ENCODE data around the gene FGFR3. TPM values are rescaled to one million over a fixed set of nuclear protein-coding genes. Genes with fewer than 3 reads are reported as not detected.
"Not testable (repeated sequence)": the region's sequence is repeated elsewhere in the genome, so short reads cannot be mapped to it uniquely, and the experiment has no call there.

Gene FGFR3
- total and polyA plus RNA-seq, 10 of the 15 experiments (the other 5 are each of a cell fraction or from before 2014, with no cell fraction given): 0.05 to 0.33 (median 0.18) TPM; not detected in 6

GRCh38 chr4:1843852-1844251 is 50.8 kb downstream of the FGFR3 start:
- no peak overlapping the region for H2AFZ ChIP-seq (ENCODE audit: control insufficient read depth, low read depth, low read length)
- H3K9me3 ChIP-seq (replicated peaks; ENCODE audit: control insufficient read depth, insufficient read depth, low read length): no peaks in the 10 kb centered on the region
- BruUV-seq (replicated peaks): no TSS peak
- H3K4me1 ChIP-seq (ENCODE audit: control insufficient read depth, insufficient read depth, low read length): 0 out of 2 replicates have a peak, but pooled peaks cover 5% of the 10 kb centered on the region
- no peak overlapping the region for H3K4me3 ChIP-seq
- H3K36me3 ChIP-seq (ENCODE audit: control insufficient read depth in 2 of 2, insufficient read depth in 2 of 2, low read length in 1 of 2): peaks cover 17 to 18% of the 10 kb centered on the region in 2 experiments; a peak in 3 of 4 replicates
- no peaks in the 10 kb centered on the region for H4K20me1 ChIP-seq (ENCODE audit: control insufficient read depth, insufficient read depth)
- no peak for TF ChIP-seq STAT1 (conservative IDR thresholded peaks at IDR 0.05)
- TF ChIP-seq ELK1 (IDR thresholded peaks at IDR 0.05; ENCODE audit: low read depth, low read length): no peak
- TF ChIP-seq, protein P1, sequence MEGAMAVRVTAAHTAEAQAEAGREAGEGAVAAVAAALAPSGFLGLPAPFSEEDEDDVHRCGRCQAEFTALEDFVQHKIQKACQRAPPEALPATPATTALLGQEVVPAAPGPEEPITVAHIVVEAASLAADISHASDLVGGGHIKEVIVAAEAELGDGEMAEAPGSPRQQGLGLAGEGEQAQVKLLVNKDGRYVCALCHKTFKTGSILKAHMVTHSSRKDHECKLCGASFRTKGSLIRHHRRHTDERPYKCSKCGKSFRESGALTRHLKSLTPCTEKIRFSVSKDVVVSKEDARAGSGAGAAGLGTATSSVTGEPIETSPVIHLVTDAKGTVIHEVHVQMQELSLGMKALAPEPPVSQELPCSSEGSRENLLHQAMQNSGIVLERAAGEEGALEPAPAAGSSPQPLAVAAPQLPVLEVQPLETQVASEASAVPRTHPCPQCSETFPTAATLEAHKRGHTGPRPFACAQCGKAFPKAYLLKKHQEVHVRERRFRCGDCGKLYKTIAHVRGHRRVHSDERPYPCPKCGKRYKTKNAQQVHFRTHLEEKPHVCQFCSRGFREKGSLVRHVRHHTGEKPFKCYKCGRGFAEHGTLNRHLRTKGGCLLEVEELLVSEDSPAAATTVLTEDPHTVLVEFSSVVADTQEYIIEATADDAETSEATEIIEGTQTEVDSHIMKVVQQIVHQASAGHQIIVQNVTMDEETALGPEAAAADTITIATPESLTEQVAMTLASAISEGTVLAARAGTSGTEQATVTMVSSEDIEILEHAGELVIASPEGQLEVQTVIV (IDR thresholded peaks at IDR 0.05; ENCODE audit: borderline replicate concordance, partially characterized antibody): no peak
- TF ChIP-seq MLLT1 (IDR thresholded peaks at IDR 0.05): no peak
- no peak for TF ChIP-seq PAX5 (IDR thresholded peaks at IDR 0.05; ENCODE audit: borderline replicate concordance, low read depth, low read length)
- CTCF ChIA-PET: interaction anchor here (1.8 kb wide), 1 partner anchor 10 kb away, joined by 6 read pairs; no protein-coding TSS in a partner anchor
- ATAC-seq: no peak
- SMC1A ChIA-PET (ENCODE audit: uncharacterized antibody, unreplicated experiment): no interaction called here
- no peaks in the 10 kb centered on the region for H3K27me3 ChIP-seq (replicated peaks in 1 of 2; ENCODE audit: control insufficient read depth in 2 of 2, insufficient read depth in 2 of 2, low read length in 1 of 2)
- no peak for DNase-seq (ENCODE audit: low read depth, low spot score)
- in situ Hi-C loops (cut with MboI): no loop called here
- no peaks in the 10 kb centered on the region; the same call in 1 of the 2 replicates for H3K79me2 ChIP-seq (ENCODE audit: control insufficient read depth, insufficient read depth, low read length)
- H3K27ac ChIP-seq (ENCODE audit: control insufficient read depth, insufficient read depth): no peak overlapping the region
- RAD21 ChIA-PET (ENCODE audit: unreplicated experiment): no interaction called here
- H3K4me2 ChIP-seq (ENCODE audit: control insufficient read depth, insufficient read depth): no peak overlapping the region
- 94% methylated on average over 10 of the region's 10 CpGs for WGBS (ENCODE audit: insufficient coverage, insufficient replicate concordance, low lambda C conversion rate, missing lambda C conversion rate)
- H3K9ac ChIP-seq (ENCODE audit: control insufficient read depth, insufficient read depth, low read length): no peak overlapping the region
- intact Hi-C loops (cut with micrococcal nuclease; ENCODE audit: unreplicated experiment): no loop called here
- POLR2A ChIA-PET: interaction anchor here (1.1 kb wide), 1 partner anchor 10 kb away, joined by 3 read pairs; no protein-coding TSS in a partner anchor
- no peak for FAIRE-seq

DNA sequence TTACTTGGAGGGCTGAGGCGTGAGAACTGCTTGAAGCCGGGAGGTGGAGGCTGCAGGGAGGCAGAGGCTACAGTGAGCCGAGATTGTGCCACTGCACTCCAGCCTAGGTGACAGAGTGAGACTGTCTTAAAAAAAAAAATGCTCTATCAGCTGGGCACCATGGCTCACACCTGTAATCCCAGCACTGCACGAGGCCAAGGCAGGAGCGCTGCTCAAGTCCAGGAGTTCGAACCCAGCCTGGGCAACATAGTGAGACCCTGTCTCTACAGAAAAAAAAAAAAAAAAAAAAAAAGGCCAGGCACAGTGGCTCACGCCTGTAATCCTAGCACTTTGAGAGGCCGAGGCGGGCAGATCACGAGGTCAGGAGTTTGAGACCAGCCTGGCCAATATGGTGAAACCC is 51.5 kb downstream of the FGFR3 start:
- H3K9me3 ChIP-seq (replicated peaks; ENCODE audit: control insufficient read depth, insufficient read depth, low read length); intact Hi-C loops (cut with micrococcal nuclease; ENCODE audit: unreplicated experiment); RAD21 ChIA-PET (ENCODE audit: unreplicated experiment); BruUV-seq (replicated peaks); in situ Hi-C loops (cut with MboI); H3K4me1 ChIP-seq (ENCODE audit: control insufficient read depth, insufficient read depth, low read length); H3K4me3 ChIP-seq; H2AFZ ChIP-seq (ENCODE audit: control insufficient read depth, low read depth, low read length); H4K20me1 ChIP-seq (ENCODE audit: control insufficient read depth, insufficient read depth); H3K27ac ChIP-seq (ENCODE audit: control insufficient read depth, insufficient read depth); H3K79me2 ChIP-seq (ENCODE audit: control insufficient read depth, insufficient read depth, low read length); H3K4me2 ChIP-seq (ENCODE audit: control insufficient read depth, insufficient read depth); H3K9ac ChIP-seq (ENCODE audit: control insufficient read depth, insufficient read depth, low read length); ATAC-seq; DNase-seq (ENCODE audit: low read depth, low spot score); FAIRE-seq; POLR2A ChIA-PET; H3K27me3 ChIP-seq (replicated peaks in 1 of 2; ENCODE audit: control insufficient read depth in 2 of 2, insufficient read depth in 2 of 2, low read length in 1 of 2); SMC1A ChIA-PET (ENCODE audit: uncharacterized antibody, unreplicated experiment): not testable (repeated sequence)
- H3K36me3 ChIP-seq (ENCODE audit: control insufficient read depth in 2 of 2, insufficient read depth in 2 of 2, low read length in 1 of 2): peaks cover 13 to 17% of the 10 kb centered on the region in 2 experiments; a peak in 3 of 4 replicates
- 97% methylated on average over 9 of the region's 10 CpGs for WGBS (ENCODE audit: insufficient coverage, insufficient replicate concordance, low lambda C conversion rate, missing lambda C conversion rate)
- CTCF ChIA-PET: interaction anchor here (1.8 to 2.9 kb wide), 2 partner anchors 10 to 55 kb away, joined by 6 to 11 read pairs; no protein-coding TSS in a partner anchor
